Uterus (tissue), 4 donors: ENCODE measurements around the gene PLEKHA7. TPM values are rescaled to one million over a fixed set of nuclear protein-coding genes. Genes with fewer than 3 reads are reported as not detected.
"Not testable (repeated sequence)": the region's sequence is repeated elsewhere in the genome, so short reads cannot be mapped to it uniquely, and the experiment has no call there.

Source experiments
- DNase-seq, 2 donors: peaks; one replicate each; pipeline ENCODE4 v3.0.0-alpha.2; 2019 to 2020
- H3K27ac ChIP-seq, 2 donors: fragments of 200-600 bp; sonication (generic); 1 replicate in 1 of 2; 2 replicates in 1 of 2; pipeline ENCODE4 v1.5.1; 2016 to 2018
- H3K27me3 ChIP-seq, 2 donors: fragments of 200-600 bp; sonication (generic); one replicate each; pipeline ENCODE4 v1.5.1; 2018 to 2019; ENCODE audit warnings: control low read depth in 1 of 2
- H3K36me3 ChIP-seq, 2 donors: fragments of 200-600 bp; sonication (generic); one replicate each; pipeline ENCODE4 v1.5.1; 2019; ENCODE audit warnings: control low read depth in 1 of 2
- H3K4me1 ChIP-seq, 2 donors: fragments of 200-600 bp; sonication (generic); one replicate each; pipeline ENCODE4 v1.5.1; 2018 to 2019; ENCODE audit warnings: control low read depth in 1 of 2
- H3K4me3 ChIP-seq, 2 donors: fragments of 200-600 bp; sonication (generic); 1 replicate in 1 of 2; 2 replicates in 1 of 2; pipeline ENCODE4 v1.5.1; 2018 to 2019; ENCODE audit warnings: mild to moderate bottlenecking in 1 of 2
- H3K9me3 ChIP-seq, 2 donors: fragments of 200-600 bp; sonication (generic); one replicate each; pipeline ENCODE4 v1.5.1; 2019; ENCODE audit warnings: control low read depth in 1 of 2
- CTCF ChIP-seq, 4 experiments: fragments of 200-600 bp in 2 of 4; fragments of 450-650 bp in 2 of 4; sonication (generic) in 2 of 4; IDR thresholded peaks; one replicate each; pipeline ENCODE4 v1.5.1; 2016 to 2019; ENCODE audit warnings: antibody characterized with exemption in 4 of 4, mild to moderate bottlenecking in 2 of 4, moderate library complexity in 1 of 4
- POLR2A ChIP-seq, 2 donors: fragments of 450-650 bp; IDR thresholded peaks; one replicate each; pipeline ENCODE4 v1.6.1; 2016; ENCODE audit warnings: antibody characterized with exemption in 2 of 2, mild to moderate bottlenecking in 1 of 2, moderate library complexity in 1 of 2
- intact Hi-C: fragments of 100-400 bp; cut with DNase I; formaldehyde crosslinking; loops from one replicate; pipeline ENCODE4 v1.15.1; 2023; ENCODE audit warnings: low total_unique reads
- total RNA-seq, 4 donors: library from RNA; depleted of rRNA in 3 of 4; stranded (reverse); fragments of >200 nt in 3 of 4; gene quantifications; one replicate each; pipeline versions ENCODE4 v1.1.0 to v1.2.4, GENCODE V29; 2014 to 2023
- donor health status: DM: yes; HTN: yes; CAD: no.

Gene PLEKHA7
- total RNA-seq, 4 donors from 2014 or later: 13.3 to 38.2 (median 26.7) TPM

- no peaks in the 10 kb centered on the region for H3K9me3 ChIP-seq
- intact Hi-C loops: no loop called here
Observed at GRCh38 chr11:17004486-17005148, 9.6 kb downstream of the PLEKHA7 start.

GRCh38 chr11:17003426-17003825, 10.8 kb downstream of the PLEKHA7 start:
- no peak for DNase-seq
- intact Hi-C loops: no loop called here
- TF ChIP-seq CTCF (IDR thresholded peaks at IDR 0.05) (no peak), POLR2A (IDR thresholded peaks at IDR 0.05) (no peak)
- no peaks in the 10 kb centered on the region for H3K36me3 ChIP-seq
- no peaks in the 10 kb centered on the region for H3K4me1 ChIP-seq
- no peaks in the 10 kb centered on the region for H3K27me3 ChIP-seq
- H3K4me3 ChIP-seq: no peak overlapping the region
- H3K27ac ChIP-seq: no peak overlapping the region
- no peaks in the 10 kb centered on the region for H3K9me3 ChIP-seq

More at GRCh38 chr11:17004486-17005148, 9.6 kb downstream of the PLEKHA7 start:
- H3K36me3 ChIP-seq: no peaks in the 10 kb centered on the region
- DNase-seq: no peak
- TF ChIP-seq CTCF (IDR thresholded peaks at IDR 0.05) (no peak), POLR2A (IDR thresholded peaks at IDR 0.05) (no peak)
- H3K27ac ChIP-seq: no peak overlapping the region
- H3K4me1 ChIP-seq: no peaks in the 10 kb centered on the region
- no peaks in the 10 kb centered on the region for H3K27me3 ChIP-seq
- no peak overlapping the region for H3K4me3 ChIP-seq

- Histone ChIP-seq H3K27ac (no peak overlapping the region), H3K36me3 (no peaks in the 10 kb centered on the region), H3K4me1 (no peaks in the 10 kb centered on the region), H3K27me3 (no peaks in the 10 kb centered on the region), H3K4me3 (no peak overlapping the region), H3K9me3 (no peaks in the 10 kb centered on the region)
- intact Hi-C loops: no loop called here
- TF ChIP-seq CTCF (IDR thresholded peaks at IDR 0.05) (no peak), POLR2A (IDR thresholded peaks at IDR 0.05) (no peak)
- DNase-seq: no peak
Observed at GRCh38 chr11:17002543-17002942, 11.7 kb downstream of the PLEKHA7 start.

- Histone ChIP-seq H3K36me3 (no peaks in the 10 kb centered on the region), H3K4me1 (no peaks in the 10 kb centered on the region), H3K27me3 (no peaks in the 10 kb centered on the region), H3K9me3 (no peaks in the 10 kb centered on the region), H3K4me3 (no peak overlapping the region), H3K27ac (no peak overlapping the region)
- intact Hi-C loops: no loop called here
- TF ChIP-seq CTCF (IDR thresholded peaks at IDR 0.05): no peak
- no peak for TF ChIP-seq POLR2A (IDR thresholded peaks at IDR 0.05)
- DNase-seq: no peak
Observed at GRCh38 chr11:17001806-17002205, 12.4 kb downstream of the PLEKHA7 start.

GRCh38 chr11:17000987-17001386, 13.2 kb downstream of the PLEKHA7 start:
- no peak overlapping the region for H3K27ac ChIP-seq
- TF ChIP-seq POLR2A (IDR thresholded peaks at IDR 0.05) (no peak), CTCF (IDR thresholded peaks at IDR 0.05) (no peak)
- H3K27me3 ChIP-seq: no peaks in the 10 kb centered on the region
- no peaks in the 10 kb centered on the region for H3K9me3 ChIP-seq
- intact Hi-C loops: no loop called here
- no peaks in the 10 kb centered on the region for H3K36me3 ChIP-seq
- no peaks in the 10 kb centered on the region for H3K4me1 ChIP-seq
- DNase-seq: no peak
- no peak overlapping the region for H3K4me3 ChIP-seq

GRCh38 chr11:17000253-17000652, 14.0 kb downstream of the PLEKHA7 start:
- H3K4me3 ChIP-seq, H3K27ac ChIP-seq, H3K4me1 ChIP-seq, H3K9me3 ChIP-seq, DNase-seq, intact Hi-C loops, H3K27me3 ChIP-seq, H3K36me3 ChIP-seq: not testable (repeated sequence)
